SK-N-SH (cell line): ENCODE data around the gene GAN. TPM values are rescaled to one million over a fixed set of nuclear protein-coding genes. Genes with fewer than 3 reads are reported as not detected.

Source experiments
- CTCF ChIA-PET: fragments of 300-600, 350-600 bp; formaldehyde crosslinking; extraction: SDS; loops from one replicate; lab custom pipeline; 2021; lab: Yijun Ruan, JAX
- POLR2A ChIA-PET: fragments of 350-600 bp; sonication (Branson Sonifier 250); formaldehyde crosslinking; extraction: SDS; loops from one replicate; lab custom pipeline; 2020; ENCODE audit warnings: antibody characterized with exemption, inconsistent platforms; lab: Yijun Ruan, JAX
- DNase-seq: peaks from one replicate; pipeline ENCODE4 v3.0.0; 2012
- H2AFZ ChIP-seq: fragments of 200-600 bp; sonication (generic); 2 replicates; pipeline ENCODE4 v1.8.1; 2016; ENCODE audit warnings: antibody characterized with exemption, mild to moderate bottlenecking, low read depth
- H3F3A ChIP-seq: fragments of 200-600 bp; sonication (generic); replicated peaks from 2 replicates; pipeline ENCODE3; 2016; ENCODE audit warnings: antibody characterized with exemption, mild to moderate bottlenecking; ENCODE audit not compliant: insufficient read depth
- H3K27ac ChIP-seq, 2 experiments: fragments of 200-500 bp in 1 of 2; fragments of 200-600 bp in 1 of 2; sonication (Bioruptor generic) in 1 of 2; sonication (generic), shearing (Covaris generic) in 1 of 2; 2 replicates each; pipeline versions ENCODE4 v1.5.1 to v1.6.1; 2014 to 2016; ENCODE audit warnings: low read depth in 2 of 2, inconsistent platforms in 1 of 2, low read length in 1 of 2, mild to moderate bottlenecking in 1 of 2, mixed read lengths in 1 of 2
- H3K27me3 ChIP-seq: fragments of 200-600 bp; sonication (generic), shearing (Covaris generic); 2 replicates; pipeline ENCODE4 v1.6.1; 2016; ENCODE audit warnings: mixed run types; ENCODE audit not compliant: insufficient read depth
- H3K36me3 ChIP-seq, 2 experiments: fragments of 200-500 bp in 1 of 2; fragments of 200-600 bp in 1 of 2; sonication (Bioruptor generic) in 1 of 2; sonication (generic) in 1 of 2; replicated peaks in 1 of 2; 2 replicates each; pipeline versions ENCODE3 to v1.5.1; 2014 to 2016; ENCODE audit warnings: low read length in 1 of 2, mild to moderate bottlenecking in 1 of 2; ENCODE audit not compliant: insufficient read depth in 2 of 2, control insufficient read depth in 1 of 2
- H3K4me1 ChIP-seq, 2 experiments: fragments of 200-500 bp in 1 of 2; fragments of 200-600 bp in 1 of 2; sonication (Bioruptor generic) in 1 of 2; sonication (generic), shearing (Covaris generic) in 1 of 2; 2 replicates each; pipeline versions ENCODE4 v1.5.1 to v1.6.1; 2014 to 2016; ENCODE audit warnings: low read depth in 1 of 2, low read length in 1 of 2, mixed run types in 1 of 2; ENCODE audit not compliant: insufficient read depth in 2 of 2, control insufficient read depth in 1 of 2
- H3K4me2 ChIP-seq: fragments of 200-600 bp; sonication (generic), shearing (Covaris generic); 2 replicates; pipeline ENCODE4 v1.6.1; 2017; ENCODE audit warnings: mixed run types
- H3K4me3 ChIP-seq, 2 experiments: fragments of 200-500 bp in 1 of 2; fragments of 200-600 bp in 1 of 2; sonication (Bioruptor generic) in 1 of 2; sonication (generic), shearing (Covaris generic) in 1 of 2; 2 replicates each; pipeline versions ENCODE4 v1.5.1 to v1.8.1; 2014 to 2016; ENCODE audit warnings: low read depth in 2 of 2, inconsistent platforms in 1 of 2, low read length in 1 of 2, mild to moderate bottlenecking in 1 of 2, mixed read lengths in 1 of 2, moderate library complexity in 1 of 2
- H3K79me2 ChIP-seq: fragments of 200-600 bp; sonication (generic); 2 replicates; pipeline ENCODE4 v1.8.1; 2017; ENCODE audit warnings: mild to moderate bottlenecking; ENCODE audit not compliant: insufficient read depth
- H3K9ac ChIP-seq: fragments of 200-600 bp; sonication (generic); 2 replicates; pipeline ENCODE4 v1.6.1; 2017; ENCODE audit warnings: mixed run types
- H3K9me2 ChIP-seq: fragments of 200-600 bp; sonication (generic); 2 replicates; pipeline ENCODE4 v1.6.1; 2017; ENCODE audit warnings: mixed run types
- H3K9me3 ChIP-seq: fragments of 200-600 bp; sonication (generic); 2 replicates; pipeline ENCODE4 v1.6.1; 2017; ENCODE audit warnings: mixed run types, mild to moderate bottlenecking, moderate library complexity
- H4K20me1 ChIP-seq: fragments of 200-600 bp; sonication (generic); 2 replicates; pipeline ENCODE4 v1.6.1; 2017; ENCODE audit warnings: mild to moderate bottlenecking, mixed run types; ENCODE audit not compliant: insufficient read depth
- CHD2 ChIP-seq: fragments of 150-350 bp; IDR thresholded peaks from 2 replicates; pipeline ENCODE4 v1.6.1; 2018; ENCODE audit warnings: low read length; ENCODE audit not compliant: partially characterized antibody
- EZH2phosphoT487 ChIP-seq: fragments of 200-600 bp; sonication (generic); IDR thresholded peaks from 2 replicates; pipeline ENCODE4 v1.6.1; 2017; ENCODE audit warnings: low read depth, mixed run types, mild to moderate bottlenecking, antibody characterized with exemption, moderate library complexity, borderline replicate concordance
- FOXM1 ChIP-seq: IDR thresholded peaks from 2 replicates; pipeline ENCODE4 v1.4.0; 2012; ENCODE audit warnings: low read depth, mild to moderate bottlenecking
- MXI1 ChIP-seq: IDR thresholded peaks from 2 replicates; pipeline ENCODE4 v1.6.1; 2012; ENCODE audit warnings: mild to moderate bottlenecking, low read depth, low read length, improper control_type of control experiment
- NFIC ChIP-seq: IDR thresholded peaks from 2 replicates; pipeline ENCODE4 v1.4.0; 2012; ENCODE audit warnings: borderline replicate concordance
- RAD21 ChIP-seq: IDR thresholded peaks from 2 replicates; pipeline ENCODE4 v1.6.1; 2012; ENCODE audit warnings: mild to moderate bottlenecking, low read length
- RCOR1 ChIP-seq: fragments of 150-350 bp; IDR thresholded peaks from 2 replicates; pipeline ENCODE4 v1.6.1; 2017; ENCODE audit warnings: antibody characterized with exemption, low read length
- RXRA ChIP-seq: IDR thresholded peaks from 2 replicates; pipeline ENCODE4 v1.4.0; 2012; ENCODE audit warnings: low read depth, mild to moderate bottlenecking, borderline replicate concordance
- SIN3A ChIP-seq: IDR thresholded peaks from 2 replicates; pipeline ENCODE4 v1.6.1; 2012; ENCODE audit warnings: low read depth, mild to moderate bottlenecking, low read length, moderate library complexity, borderline replicate concordance
- SMC3 ChIP-seq: IDR thresholded peaks from 2 replicates; pipeline ENCODE4 v1.6.1; 2012; ENCODE audit warnings: low read depth, low read length, improper control_type of control experiment
- TAF1 ChIP-seq: IDR thresholded peaks from 2 replicates; pipeline ENCODE4 v1.6.1; 2012; ENCODE audit warnings: low read depth, mild to moderate bottlenecking, low read length, moderate library complexity, borderline replicate concordance
- TCF12 ChIP-seq: IDR thresholded peaks from 2 replicates; pipeline ENCODE4 v1.4.0; 2012
- TEAD4 ChIP-seq: IDR thresholded peaks from 2 replicates; pipeline ENCODE4 v1.4.0; 2012; ENCODE audit warnings: mild to moderate bottlenecking, borderline replicate concordance; ENCODE audit not compliant: insufficient read depth
- YY1 ChIP-seq: IDR thresholded peaks from 2 replicates; pipeline ENCODE4 v1.4.0; 2012; ENCODE audit warnings: low read depth, mild to moderate bottlenecking
- WGBS: methylation state at CpG from one replicate; pipeline ENCODE4 v1.1.6; 2017; ENCODE audit warnings: low lambda C conversion rate; 5-methylcytosine and 5-hydroxymethylcytosine counted together
- polyA plus RNA-seq, 3 experiments: library from polyadenylated mRNA; depleted of rRNA; stranded (reverse); fragments of >200 nt; gene quantifications; 2 replicates each; pipeline ENCODE4 v1.2.3, GENCODE V29; 2012
- TF ChIP-seq, protein P1 (sequence below): fragments of 200-600 bp; sonication (generic); IDR thresholded peaks from 2 replicates; pipeline ENCODE4 v1.6.1; 2017; ENCODE audit warnings: antibody characterized with exemption, mild to moderate bottlenecking, moderate library complexity
- TF ChIP-seq, protein P2 (sequence below): fragments of 150-350 bp; IDR thresholded peaks from 2 replicates; pipeline ENCODE4 v1.6.1; 2017; ENCODE audit warnings: antibody characterized with exemption, low read length, low read depth, borderline replicate concordance
- TF ChIP-seq, protein P3 (sequence below): IDR thresholded peaks from 2 replicates; pipeline ENCODE4 v1.4.0; 2012; ENCODE audit warnings: low read depth
- TF ChIP-seq, protein P4 (sequence below): fragments of 150-350 bp; IDR thresholded peaks from 2 replicates; pipeline ENCODE4 v1.6.1; 2016; ENCODE audit warnings: mild to moderate bottlenecking, low read depth, low read length
- TF ChIP-seq, protein P5 (sequence below): IDR thresholded peaks from 2 replicates; pipeline ENCODE4 v1.4.0; 2012; ENCODE audit warnings: low read depth, borderline replicate concordance

The GAN gene
- polyA plus RNA-seq, 1 of the 3 experiments (the other 2 are of a cell fraction): 0.79 TPM

DNA sequence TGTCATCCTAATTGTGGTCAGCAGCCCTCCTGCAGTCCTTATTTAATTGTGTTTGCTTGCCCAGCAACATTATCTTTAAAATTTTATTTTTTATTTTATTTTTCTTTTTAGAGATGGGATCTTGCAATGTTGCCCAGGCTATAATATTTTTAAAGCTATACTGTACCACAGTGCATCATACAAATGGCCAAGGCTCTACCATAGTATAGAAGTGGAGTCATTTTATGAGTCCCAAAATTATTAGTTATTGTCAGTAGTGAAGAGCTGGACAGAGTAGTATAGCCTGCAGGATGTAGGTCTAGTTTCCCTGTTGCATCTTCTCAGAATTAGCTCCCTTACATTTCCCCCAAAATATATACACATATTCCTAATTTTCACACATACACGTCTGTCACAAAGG is 44.1 kb downstream of the GAN start:
- POLR2A ChIA-PET: no interaction called here
- H3K4me1 ChIP-seq: no peaks in the 10 kb centered on the region
- no peaks in the 10 kb centered on the region for H3K9me2 ChIP-seq
- H3K36me3 ChIP-seq: peaks cover 14 to 25% of the 10 kb centered on the region in 2 experiments
- CTCF ChIA-PET: interaction anchor here (1.2 kb wide), 1 partner anchor 372 kb away, joined by 3 read pairs; no protein-coding TSS in a partner anchor
- no peaks in the 10 kb centered on the region for H4K20me1 ChIP-seq
- TF ChIP-seq, protein P1, sequence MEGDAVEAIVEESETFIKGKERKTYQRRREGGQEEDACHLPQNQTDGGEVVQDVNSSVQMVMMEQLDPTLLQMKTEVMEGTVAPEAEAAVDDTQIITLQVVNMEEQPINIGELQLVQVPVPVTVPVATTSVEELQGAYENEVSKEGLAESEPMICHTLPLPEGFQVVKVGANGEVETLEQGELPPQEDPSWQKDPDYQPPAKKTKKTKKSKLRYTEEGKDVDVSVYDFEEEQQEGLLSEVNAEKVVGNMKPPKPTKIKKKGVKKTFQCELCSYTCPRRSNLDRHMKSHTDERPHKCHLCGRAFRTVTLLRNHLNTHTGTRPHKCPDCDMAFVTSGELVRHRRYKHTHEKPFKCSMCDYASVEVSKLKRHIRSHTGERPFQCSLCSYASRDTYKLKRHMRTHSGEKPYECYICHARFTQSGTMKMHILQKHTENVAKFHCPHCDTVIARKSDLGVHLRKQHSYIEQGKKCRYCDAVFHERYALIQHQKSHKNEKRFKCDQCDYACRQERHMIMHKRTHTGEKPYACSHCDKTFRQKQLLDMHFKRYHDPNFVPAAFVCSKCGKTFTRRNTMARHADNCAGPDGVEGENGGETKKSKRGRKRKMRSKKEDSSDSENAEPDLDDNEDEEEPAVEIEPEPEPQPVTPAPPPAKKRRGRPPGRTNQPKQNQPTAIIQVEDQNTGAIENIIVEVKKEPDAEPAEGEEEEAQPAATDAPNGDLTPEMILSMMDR: no peak
- TF ChIP-seq FOXM1: no peak
- TF ChIP-seq RCOR1: no peak
- TF ChIP-seq YY1: no peak
- TF ChIP-seq, protein P2, sequence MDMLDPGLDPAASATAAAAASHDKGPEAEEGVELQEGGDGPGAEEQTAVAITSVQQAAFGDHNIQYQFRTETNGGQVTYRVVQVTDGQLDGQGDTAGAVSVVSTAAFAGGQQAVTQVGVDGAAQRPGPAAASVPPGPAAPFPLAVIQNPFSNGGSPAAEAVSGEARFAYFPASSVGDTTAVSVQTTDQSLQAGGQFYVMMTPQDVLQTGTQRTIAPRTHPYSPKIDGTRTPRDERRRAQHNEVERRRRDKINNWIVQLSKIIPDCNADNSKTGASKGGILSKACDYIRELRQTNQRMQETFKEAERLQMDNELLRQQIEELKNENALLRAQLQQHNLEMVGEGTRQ: no peak
- no peak for TF ChIP-seq RAD21
- TF ChIP-seq, protein P3, sequence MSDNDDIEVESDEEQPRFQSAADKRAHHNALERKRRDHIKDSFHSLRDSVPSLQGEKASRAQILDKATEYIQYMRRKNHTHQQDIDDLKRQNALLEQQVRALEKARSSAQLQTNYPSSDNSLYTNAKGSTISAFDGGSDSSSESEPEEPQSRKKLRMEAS: no peak
- no peak for TF ChIP-seq TEAD4
- no peak for TF ChIP-seq RXRA
- TF ChIP-seq CHD2: no peak
- no peak for TF ChIP-seq NFIC
- no peak for TF ChIP-seq SIN3A
- no peak for TF ChIP-seq SMC3
- TF ChIP-seq, protein P4, sequence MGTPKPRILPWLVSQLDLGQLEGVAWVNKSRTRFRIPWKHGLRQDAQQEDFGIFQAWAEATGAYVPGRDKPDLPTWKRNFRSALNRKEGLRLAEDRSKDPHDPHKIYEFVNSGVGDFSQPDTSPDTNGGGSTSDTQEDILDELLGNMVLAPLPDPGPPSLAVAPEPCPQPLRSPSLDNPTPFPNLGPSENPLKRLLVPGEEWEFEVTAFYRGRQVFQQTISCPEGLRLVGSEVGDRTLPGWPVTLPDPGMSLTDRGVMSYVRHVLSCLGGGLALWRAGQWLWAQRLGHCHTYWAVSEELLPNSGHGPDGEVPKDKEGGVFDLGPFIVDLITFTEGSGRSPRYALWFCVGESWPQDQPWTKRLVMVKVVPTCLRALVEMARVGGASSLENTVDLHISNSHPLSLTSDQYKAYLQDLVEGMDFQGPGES: no peak
- TF ChIP-seq, protein P5, sequence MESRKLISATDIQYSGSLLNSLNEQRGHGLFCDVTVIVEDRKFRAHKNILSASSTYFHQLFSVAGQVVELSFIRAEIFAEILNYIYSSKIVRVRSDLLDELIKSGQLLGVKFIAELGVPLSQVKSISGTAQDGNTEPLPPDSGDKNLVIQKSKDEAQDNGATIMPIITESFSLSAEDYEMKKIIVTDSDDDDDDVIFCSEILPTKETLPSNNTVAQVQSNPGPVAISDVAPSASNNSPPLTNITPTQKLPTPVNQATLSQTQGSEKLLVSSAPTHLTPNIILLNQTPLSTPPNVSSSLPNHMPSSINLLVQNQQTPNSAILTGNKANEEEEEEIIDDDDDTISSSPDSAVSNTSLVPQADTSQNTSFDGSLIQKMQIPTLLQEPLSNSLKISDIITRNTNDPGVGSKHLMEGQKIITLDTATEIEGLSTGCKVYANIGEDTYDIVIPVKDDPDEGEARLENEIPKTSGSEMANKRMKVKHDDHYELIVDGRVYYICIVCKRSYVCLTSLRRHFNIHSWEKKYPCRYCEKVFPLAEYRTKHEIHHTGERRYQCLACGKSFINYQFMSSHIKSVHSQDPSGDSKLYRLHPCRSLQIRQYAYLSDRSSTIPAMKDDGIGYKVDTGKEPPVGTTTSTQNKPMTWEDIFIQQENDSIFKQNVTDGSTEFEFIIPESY: no peak
- TF ChIP-seq MXI1: no peak
- no peak for TF ChIP-seq EZH2phosphoT487
- TF ChIP-seq TCF12: no peak
- TF ChIP-seq TAF1: no peak
- H3K9ac ChIP-seq: no peak overlapping the region
- no peak overlapping the region for H3K4me2 ChIP-seq
- no peaks in the 10 kb centered on the region for H3K9me3 ChIP-seq
- 96% methylated on average over 1 of the region's 1 CpG for WGBS
- H3K27ac ChIP-seq: no peak overlapping the region
- H3K79me2 ChIP-seq: 0 out of 2 replicates have a peak, but pooled peaks cover 7% of the 10 kb centered on the region
- no peak overlapping the region for H3K4me3 ChIP-seq
- H3F3A ChIP-seq: no peaks in the 10 kb centered on the region
- no peak overlapping the region for H2AFZ ChIP-seq
- H3K27me3 ChIP-seq: no peaks in the 10 kb centered on the region
- DNase-seq: no peak
